Stimulated activated CD4-positive, alpha-beta T cell treated with anti-CD3 and anti-CD28 coated beads, Interleukin-12 subunit alpha, Interleukin-12 subunit beta, amount 100 ng/mL, for 24 hours (primary cell): ENCODE data around the gene CDH4.

ENCODE experiments used
- DNase-seq, 2 experiments: peaks; one replicate each; pipeline ENCODE4 v3.0.0-alpha.2; 2020; ENCODE audit warnings: low read depth in 2 of 2

Gene CDH4

DNA sequence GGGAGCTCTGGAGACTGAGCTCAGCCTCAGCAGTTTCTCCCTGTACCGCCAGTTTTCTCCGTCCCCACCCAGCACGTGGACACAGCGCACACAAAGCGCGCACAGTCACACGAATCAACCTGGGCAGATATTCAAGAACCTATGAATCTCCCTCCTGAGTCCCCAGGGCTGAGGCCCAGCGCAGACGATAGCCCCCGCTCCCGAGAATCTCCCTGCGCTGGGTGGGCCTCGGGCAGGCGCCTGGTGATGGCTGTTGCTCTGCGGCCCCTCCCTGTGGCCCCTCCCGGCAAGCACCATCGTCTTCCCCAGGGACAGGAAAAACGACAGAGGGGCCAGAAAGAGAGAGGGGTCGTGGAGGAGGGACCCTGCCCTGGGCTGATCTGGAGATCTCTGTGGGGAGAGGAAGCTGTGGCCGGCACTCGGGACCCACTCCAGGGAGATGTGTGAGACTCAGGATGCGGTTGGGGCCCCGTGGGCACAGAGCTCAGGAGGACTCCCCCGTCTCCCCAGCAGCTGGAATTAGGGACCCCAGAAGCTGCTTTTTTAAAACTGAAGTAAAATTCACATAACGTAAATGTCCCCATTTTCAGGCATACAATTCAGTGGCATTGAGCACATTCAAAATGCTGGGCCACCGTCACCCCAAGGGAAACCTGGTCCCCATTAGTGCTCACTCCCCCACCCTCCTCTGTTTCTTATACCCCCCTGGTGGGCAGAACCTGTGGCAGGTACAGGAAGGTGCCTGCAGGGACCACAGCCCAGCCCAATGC, 482.9 kb downstream of the CDH4 start:
- no peak for DNase-seq

DNA sequence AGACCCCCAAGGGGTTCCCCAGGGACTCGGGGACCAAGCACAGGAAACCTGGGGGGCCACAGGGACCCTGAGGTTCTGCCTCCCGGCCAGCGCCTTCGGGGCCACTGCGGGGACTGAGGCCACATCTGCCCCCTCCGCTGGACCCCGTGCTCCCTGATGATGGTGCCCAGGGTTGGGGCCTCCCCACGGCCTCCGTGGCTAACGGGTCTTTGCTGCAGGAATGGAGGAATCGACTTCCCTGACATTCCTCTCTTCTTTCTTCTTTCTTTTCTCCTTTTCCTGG, 483.4 kb downstream of the CDH4 start:
- DNase-seq, result no peak

DNA sequence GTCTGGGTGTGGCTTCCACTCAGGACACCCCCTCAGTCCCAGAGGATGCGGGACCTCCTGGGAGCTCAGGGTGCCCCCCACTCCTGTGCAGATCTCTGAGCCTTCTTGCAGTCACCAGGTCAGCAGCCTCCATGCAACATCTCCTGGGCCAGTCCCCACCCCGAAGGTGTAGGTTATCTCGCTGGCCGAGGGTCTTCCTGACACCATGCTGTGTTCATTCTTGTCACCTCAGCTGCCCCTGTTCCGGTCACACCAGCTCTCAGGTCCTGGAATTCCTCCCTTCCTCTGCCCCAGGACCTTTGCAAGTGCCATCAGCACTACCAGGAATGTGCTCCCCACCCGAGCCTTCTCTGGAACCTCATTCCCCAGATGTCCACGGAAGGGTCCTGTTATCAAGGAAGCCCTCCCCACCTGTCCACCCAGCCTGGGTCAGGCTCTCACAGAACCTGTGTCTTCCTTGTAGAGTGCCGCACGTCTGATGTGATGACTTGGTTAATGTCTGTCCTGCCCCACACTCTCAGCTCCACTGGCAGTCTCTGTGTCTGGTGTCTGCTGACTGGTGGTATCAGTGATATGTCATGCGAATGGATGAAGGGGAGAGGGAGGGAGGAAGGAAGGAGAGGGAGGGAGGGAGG, 484.1 kb downstream of the CDH4 start:
- DNase-seq, result no peak

DNA sequence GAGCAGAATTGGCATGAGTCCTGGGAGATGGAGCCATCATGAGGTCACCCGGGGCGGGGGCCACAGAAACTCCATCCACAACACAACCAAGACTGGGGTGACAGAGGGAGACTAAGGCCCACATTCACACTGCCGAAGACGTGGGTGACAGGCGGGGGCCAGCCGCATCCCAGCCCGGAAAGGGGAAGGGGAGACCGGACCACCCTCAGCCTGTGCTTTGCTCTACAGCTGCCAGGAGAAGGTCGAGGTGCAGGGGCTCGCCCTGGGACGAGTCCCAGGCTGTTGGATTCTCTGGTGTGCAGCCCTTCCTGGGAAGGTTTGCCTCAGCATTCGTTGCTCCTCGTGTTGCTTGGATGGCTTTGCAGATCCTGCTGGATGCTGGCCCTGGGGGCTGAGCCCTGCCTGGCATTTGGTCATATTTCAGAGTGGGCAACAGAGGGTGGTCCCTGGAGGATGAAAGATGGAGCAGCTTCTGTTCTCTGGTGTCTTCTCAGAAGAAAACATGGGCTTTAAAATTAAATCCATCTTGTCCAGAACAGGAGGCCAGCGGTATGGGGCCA, 484.8 kb downstream of the CDH4 start:
- no peak for DNase-seq

DNA sequence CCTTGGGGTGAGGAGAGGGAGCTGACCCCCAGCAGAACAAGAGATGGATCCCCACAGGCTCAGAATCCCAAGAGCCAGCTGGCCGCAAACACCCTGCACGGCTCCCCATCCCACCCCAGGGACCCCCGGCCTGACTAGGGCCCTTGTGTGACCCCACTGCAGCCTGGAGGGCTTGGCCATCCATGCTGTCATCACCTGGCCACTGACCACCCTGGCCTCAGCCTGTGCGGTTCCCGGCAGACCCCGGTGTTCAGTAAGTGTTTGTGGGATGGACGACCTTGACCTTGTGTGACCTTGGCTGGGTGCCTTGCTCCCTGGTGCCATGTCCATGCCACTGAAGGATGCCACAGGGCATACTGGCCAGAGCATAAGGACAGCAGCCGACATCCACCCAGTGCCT, 485.3 kb downstream of the CDH4 start:
- DNase-seq, result no peak

DNA sequence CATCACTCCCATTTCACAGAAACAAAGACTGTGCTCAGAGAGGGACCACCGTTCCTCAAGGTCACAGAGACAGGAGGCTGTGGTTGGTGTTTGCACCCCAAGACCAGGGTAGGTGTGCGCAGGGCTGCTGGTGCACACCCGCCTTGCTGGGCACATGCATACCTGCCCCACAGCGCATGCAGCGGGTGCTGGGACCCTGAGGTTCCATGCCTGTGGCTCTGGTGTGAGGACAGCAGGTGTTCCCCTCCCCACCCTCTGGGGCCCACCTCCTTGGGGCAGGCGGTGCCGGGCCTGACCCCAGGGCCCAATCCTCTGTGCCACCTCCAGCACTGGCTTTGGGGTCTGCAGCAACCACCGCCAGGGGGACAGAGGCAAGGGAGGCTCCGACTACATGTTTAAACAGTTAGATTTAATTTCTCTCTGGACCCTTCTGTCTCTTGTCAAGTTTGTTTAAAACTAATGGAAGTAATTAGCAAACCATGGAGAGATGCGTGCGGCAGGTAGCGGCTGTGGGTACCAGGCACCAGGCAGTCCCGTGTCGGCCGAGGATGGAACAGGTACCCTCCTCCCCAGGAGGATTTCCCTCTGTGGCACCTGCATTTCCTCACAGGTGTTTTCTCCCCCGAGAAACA, 485.9 kb downstream of the CDH4 start:
- no peak for DNase-seq

DNA sequence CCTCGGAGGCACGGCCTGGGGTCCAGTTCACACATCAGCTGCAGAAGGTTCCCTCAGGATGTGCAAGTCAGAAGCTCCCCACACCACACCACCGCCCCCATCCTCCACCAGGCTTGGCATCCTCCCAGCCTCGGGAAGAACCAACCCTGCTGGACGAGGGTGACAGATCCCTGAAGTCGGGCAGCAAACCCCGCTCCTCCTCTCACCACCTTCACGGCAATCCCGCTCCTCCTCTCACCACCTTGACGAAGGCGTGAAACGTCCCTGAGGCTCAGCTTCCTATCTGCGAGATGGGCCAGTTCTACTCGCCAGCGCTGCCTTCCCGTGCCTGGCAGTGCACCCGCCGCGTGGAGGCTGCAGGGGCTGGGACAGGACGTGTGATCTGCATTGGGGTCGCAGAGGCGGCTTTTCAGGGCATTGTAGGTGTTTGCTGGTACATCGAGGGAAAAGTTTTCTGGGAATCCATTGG, 486.6 kb downstream of the CDH4 start:
- no peak for DNase-seq

DNA sequence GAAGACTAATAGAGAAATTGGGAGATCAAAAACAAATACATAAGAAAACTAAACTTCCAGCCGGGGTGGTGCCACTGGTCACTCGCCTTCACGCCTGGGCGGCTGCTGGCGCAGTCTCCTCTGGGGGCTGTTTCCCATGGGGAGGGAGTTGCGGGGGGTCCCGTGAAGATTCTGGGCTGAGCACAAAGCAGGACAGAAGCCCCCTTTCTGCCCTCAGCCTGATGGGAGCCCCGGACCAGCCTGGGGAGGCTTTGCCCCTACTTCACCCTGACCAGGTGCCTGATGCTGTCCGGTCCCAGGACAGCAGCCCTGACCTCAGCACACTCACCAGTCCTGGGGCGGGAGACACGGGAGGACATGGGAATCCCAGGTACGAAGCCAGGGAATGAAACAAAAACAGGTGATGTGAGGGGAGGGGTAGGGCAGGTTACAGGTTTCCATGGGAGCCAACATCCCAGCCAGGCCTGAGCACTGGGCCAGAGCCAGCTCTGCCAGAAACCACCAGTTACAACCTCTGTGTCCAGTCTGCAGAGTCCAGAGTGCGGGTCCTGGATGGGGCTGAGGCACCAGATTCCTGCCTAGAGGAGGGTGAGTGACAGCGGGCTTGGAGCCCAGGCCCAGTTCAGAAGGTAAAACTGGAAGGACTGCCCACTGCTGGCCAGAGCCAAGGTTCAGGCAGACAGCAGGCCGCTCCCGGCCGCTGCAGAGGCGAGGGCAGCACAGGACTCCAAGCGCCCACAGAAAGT, 487.2 kb downstream of the CDH4 start:
- no peak for DNase-seq

DNA sequence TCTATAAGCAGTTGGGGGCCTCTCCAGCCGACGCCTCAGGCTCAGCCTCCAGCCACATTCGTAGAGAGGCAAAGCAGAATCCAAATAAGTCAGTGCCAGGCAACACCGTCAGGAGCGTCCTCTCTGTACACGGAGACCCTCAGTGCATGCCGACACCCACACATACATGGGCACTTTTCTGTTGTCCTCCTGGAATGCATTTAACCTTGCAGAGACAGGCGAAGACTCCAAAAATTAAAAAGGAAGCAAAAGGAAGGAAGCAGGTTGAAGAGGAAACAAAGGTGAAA, 487.7 kb downstream of the CDH4 start:
- DNase-seq, result no peak

DNA sequence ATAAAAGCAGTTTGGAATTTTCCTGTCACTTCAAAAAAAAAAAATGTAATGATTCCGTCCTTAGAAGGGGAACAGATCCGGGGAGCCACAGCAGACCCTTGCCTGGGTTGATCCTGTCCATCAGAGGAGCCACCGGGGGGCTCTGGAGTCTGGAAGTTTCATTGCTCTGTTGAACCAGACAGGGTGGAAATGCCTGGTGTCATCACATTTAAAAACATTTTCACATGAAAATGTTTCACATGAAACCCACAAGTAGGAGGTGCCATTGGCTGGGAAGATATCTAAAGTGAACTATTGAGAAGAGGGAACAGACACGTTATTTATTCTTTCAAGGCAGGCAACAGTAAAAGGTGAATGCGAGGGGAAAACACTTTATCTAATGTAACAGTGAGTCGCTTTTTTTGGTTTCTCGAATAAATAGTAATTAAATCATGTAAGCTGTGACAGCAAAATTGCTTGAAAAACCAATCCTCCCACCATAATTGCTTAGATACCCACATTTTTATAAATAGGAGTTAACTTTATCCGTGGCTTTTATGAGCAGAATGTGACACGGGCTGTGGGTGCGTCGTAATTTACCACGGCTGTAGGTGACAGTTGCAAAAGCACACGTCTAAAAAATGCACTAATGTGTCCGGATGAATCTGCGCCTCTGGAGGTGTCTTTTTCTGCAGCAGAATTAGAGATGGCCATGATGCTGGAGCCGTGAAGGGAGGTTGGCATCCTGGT, 490.2 kb downstream of the CDH4 start:
- no peak for DNase-seq

DNA sequence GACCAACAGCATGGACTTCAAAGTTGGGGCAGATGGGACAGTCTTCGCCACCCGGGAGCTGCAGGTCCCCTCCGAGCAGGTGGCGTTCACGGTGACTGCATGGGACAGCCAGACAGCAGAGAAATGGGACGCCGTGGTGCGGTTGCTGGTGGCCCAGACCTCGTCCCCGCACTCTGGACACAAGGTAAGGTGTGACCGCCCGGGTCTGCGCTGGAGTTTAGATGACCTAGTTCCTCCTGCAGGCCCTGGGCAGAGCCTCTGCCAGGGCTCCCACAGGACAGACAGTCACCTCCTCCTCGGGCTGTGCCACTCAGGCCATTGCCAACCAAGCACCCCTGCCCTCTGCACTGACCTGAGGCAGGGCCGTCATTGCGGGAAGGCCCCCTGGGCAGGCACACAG, 491.5 kb downstream of the CDH4 start:
- no peak for DNase-seq

DNA sequence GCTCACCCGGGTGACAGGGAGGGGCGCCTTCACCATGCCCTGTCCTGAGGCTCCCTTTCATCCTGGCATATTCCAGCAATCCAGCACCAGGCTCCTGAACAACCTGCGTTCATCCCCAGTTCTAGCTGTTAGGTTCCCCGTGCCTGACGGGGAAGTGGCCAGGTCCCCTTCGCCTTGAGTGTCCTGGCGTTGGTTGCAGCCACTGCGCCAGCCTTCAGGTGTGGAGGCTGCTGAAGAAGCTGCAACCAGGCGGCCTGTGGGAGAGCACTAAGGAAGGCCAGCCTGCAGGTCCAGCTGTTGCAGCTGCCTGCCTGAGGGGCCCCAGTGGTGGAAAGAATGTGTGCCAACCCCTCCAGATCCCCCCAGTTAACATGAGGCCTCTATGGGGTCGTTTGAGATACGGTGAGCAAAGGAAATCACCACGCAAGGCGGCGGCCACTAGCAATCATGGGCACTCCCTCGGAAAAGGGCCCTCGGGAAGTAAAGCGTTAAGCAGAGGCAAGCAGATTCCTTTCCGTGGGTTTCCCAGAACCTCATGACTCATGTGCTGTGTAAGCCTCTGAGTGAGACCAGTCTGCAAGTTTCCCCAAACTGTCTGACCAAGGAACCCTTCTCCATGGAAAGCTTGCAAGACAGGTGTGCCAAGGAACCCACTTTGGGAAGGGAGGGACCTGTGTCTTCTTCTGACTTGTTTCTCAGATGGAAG, 492.8 kb downstream of the CDH4 start:
- DNase-seq, result no peak

DNA sequence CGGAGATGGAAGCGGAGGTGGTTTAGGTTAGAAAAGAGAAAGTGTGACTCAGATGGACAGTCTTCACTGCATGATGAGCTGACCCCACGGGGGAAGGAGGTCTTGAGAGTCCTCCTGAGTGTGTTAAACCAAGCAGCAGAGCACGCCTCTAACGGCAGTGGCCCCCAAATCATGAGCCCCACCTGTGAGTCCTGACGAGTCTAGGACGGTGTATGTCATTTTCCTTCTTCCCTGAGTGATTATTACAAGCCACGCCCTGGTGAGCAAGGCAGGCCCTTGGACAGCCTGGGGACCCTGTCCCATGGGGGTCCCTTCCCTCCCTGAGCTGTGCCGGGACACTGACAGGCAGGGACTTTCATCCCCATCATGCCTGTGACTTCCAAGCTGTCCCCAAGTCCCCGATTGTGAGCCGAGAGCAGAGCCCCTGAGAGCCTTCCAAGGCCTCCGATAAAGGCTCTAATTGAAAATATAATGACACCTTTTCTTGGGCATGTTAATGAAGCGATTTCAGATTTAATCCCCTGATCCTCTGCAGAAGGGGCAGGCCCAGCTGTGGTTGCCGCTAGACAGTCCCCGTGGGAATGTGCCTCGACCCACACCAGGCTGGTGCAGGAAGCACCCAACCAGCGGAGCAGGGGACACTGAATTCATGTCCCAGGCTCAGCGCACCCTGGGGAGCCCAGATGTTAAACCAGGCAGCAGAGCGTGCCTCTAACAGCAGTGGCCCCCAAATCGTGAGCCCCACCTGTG, 493.5 kb downstream of the CDH4 start:
- DNase-seq, result no peak

DNA sequence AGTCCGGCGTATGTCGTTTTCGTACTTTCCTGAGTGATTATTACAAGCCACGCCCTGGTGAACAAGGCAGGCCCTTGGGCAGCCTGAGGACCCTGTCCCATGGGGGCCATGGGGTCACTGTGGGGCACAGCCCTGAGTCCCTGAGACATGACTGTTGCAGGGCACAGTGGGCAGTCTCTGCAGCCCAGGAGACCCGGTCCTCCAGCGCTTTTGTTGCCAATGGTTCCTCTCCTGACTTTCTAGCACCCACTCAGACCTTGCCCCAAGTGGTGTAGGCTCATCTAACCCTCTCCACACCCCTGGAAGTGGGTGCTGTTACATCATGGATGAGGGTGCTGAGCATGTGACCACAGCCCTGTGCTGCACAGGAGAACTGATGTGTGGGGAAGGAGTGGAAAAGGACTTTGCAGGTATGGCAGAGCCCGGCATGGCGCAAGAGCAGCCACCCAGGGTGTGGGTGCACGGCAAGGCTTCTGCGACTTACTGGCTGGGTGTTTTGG, 494.1 kb downstream of the CDH4 start:
- DNase-seq, result no peak

DNA sequence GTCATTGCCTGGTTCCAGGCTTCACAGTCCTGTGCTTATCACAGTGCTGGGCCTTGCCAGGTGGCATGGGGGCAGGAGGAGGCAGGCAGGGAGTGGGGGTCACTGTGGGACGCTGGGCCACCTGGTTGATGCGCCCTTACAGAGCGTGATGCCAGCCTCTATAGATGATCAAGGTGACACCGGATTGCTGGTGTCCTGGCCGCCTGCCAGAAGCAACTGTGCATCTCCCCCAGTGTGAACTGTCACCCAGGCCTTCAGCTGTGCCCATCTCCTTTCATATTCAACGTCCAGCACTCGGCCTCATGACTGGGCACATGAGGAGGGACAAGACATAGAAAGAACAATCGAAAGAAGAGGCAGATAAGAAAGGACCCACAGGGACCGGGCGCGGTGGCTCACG, 494.7 kb downstream of the CDH4 start:
- DNase-seq, result no peak

DNA sequence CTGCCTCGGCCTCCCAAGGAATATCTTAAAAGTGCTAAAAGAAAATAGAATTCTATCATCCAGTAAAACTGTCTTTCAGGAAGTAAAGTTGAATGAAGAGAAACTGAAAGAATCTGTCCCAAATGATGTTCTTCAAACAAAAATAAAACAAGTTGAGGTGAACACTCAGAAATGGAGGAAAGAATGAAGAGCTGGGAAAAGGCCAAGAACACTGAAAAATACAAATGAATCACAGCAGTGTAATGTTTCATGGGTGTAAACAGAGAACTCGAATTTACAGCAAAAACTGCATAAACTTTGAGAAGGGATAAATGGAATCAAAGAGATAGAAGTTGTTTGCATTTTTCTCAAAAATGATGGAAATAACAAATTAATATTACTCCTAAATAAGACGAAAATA, 496.3 kb downstream of the CDH4 start:
- no peak for DNase-seq

DNA sequence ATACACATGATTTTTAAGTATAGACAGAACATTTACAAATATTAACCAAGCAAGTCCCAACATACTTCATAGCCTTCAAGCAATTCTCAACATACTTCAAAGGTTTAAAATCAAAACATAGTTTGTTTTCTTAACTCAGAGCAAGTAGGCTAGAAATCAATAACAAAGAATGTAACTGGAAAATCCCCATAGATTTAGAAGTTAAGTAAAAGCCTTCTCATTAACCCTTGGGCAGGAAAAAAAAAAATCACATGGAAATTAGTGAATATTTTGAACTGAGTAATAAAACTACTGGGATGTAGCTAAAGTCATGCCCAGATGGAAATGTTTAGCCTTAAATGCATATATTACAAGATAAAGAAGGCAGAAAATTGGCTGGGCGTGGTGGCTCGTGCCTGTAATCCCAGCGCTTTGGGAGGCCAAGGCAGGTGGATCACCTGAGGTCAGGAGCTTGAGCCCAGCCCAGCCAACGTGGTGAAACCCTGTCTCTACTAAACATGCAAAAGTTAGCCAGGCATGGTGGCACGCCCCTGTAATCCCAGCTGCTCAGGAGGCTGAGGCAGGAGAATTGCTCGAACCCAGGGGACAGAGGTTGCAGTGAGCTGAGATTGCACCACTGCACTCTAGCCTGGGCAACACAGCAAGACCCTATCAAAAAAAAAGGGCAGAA, 497.5 kb downstream of the CDH4 start:
- no peak for DNase-seq

DNA sequence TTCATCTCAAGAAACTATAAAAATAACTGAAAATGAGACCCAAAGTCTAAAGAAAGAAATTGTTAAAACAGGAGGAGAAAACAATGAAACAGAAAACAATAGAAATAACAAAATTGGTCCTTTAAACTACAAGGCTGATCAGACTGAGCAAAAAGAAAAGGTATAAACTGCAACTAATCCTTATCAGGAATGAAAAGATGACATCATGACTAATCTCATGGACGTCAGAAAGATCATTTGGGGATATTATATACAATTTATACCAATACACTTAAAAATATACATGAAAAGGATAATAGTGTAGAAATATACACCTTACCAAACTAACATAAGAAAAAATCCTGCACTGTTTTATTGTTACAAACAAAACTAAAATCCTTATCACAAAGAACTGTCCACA, 498.0 kb downstream of the CDH4 start:
- DNase-seq, result no peak

DNA sequence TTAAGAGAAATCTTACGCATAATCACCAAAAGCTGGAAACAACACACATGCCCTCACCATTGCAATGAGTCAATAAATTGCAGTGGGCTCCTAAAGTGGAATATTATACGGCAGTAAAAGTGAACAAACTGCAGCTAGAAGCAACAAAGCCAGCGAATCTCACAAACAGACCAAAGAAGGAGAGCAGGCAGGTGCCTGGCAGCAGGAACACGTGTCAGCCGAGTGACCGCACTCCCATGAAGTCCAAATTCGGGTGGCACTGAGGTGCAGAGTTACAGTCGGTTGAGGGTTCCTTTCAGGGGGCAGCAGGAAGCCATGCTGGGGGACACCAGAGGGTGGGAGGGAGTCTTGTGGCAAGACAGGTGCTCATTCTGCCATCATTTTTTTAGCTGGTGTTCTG, 500.5 kb downstream of the CDH4 start:
- no peak for DNase-seq
